Uterus (tissue), 2 donors: Measurements from ENCODE around the gene RCBTB1.

Experiments used
- CTCF ChIP-seq, 4 experiments: fragments of 200-600 bp in 2 of 4; fragments of 450-650 bp in 2 of 4; sonication (generic) in 2 of 4; IDR thresholded peaks; one replicate each; pipeline ENCODE4 v1.5.1; 2016 to 2019; ENCODE audit warnings: antibody characterized with exemption in 4 of 4, mild to moderate bottlenecking in 2 of 4, moderate library complexity in 1 of 4
- POLR2A ChIP-seq, 2 donors: fragments of 450-650 bp; IDR thresholded peaks; one replicate each; pipeline ENCODE4 v1.6.1; 2016; ENCODE audit warnings: antibody characterized with exemption in 2 of 2, mild to moderate bottlenecking in 1 of 2, moderate library complexity in 1 of 2

GRCh38 chr13:49620170-49620621 is 34.8 kb upstream of the RCBTB1 start:
- no peak for TF ChIP-seq POLR2A (IDR thresholded peaks at IDR 0.05)
- no peak for TF ChIP-seq CTCF (IDR thresholded peaks at IDR 0.05)
